Hematopoietic multipotent progenitor cell treated with erythropoietin and hydrocortisone succinate and interleukin-3 and kit ligand, for 17 days (in vitro differentiated cells): ENCODE results near the gene RNF135.
"Not testable (repeated sequence)": the region's sequence is repeated elsewhere in the genome, so short reads cannot be mapped to it uniquely, and the experiment has no call there.

Experiments
- DNase-seq: peaks from one replicate; pipeline ENCODE4 v3.0.0-alpha.2; 2015; ENCODE audit warnings: low spot score

Gene RNF135, protein sequence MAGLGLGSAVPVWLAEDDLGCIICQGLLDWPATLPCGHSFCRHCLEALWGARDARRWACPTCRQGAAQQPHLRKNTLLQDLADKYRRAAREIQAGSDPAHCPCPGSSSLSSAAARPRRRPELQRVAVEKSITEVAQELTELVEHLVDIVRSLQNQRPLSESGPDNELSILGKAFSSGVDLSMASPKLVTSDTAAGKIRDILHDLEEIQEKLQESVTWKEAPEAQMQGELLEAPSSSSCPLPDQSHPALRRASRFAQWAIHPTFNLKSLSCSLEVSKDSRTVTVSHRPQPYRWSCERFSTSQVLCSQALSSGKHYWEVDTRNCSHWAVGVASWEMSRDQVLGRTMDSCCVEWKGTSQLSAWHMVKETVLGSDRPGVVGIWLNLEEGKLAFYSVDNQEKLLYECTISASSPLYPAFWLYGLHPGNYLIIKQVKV

DNA sequence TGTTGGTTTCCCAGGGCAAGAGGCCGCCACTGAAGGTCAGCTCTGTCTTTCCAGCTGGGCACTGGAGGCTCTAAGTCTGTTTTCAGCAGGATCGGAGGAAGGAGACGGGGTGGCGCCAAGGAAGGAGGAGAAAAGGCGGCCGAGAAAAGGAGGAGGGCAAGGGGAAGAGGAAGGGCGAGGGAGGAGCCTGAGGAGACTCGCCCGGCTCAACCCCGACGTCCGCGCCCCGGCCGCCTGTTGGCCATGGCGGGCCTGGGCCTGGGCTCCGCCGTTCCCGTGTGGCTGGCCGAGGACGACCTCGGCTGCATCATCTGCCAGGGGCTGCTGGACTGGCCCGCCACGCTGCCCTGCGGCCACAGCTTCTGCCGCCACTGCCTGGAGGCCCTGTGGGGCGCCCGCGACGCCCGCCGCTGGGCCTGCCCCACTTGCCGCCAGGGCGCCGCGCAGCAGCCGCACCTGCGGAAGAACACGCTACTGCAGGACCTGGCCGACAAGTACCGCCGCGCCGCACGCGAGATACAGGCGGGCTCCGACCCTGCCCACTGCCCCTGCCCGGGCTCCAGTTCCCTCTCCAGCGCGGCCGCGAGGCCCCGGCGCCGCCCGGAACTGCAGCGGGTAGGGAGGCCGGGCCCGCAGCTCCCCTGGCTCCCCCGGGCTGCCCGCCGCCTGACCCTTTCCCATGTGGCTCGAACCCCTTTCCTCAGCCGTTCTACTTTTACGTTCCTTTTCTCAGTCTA is at the start of gene RNF135:
Gene RNF135, plus strand, starts transcription at position 209 of the 737 bp plus-strand sequence. Its CDS starts 35 bp downstream, at position 244.
- peak; percentile 33 for DNase-seq

- DNase-seq: no peak
Observed at GRCh38 chr17:30921544-30922196, 49.2 kb upstream of the RNF135 start, which contains the start of gene ADAP2. TSS of gene ADAP2 (plus strand) at chr17:30921945. CDS start at chr17:30922015, 70 bp downstream.

DNA sequence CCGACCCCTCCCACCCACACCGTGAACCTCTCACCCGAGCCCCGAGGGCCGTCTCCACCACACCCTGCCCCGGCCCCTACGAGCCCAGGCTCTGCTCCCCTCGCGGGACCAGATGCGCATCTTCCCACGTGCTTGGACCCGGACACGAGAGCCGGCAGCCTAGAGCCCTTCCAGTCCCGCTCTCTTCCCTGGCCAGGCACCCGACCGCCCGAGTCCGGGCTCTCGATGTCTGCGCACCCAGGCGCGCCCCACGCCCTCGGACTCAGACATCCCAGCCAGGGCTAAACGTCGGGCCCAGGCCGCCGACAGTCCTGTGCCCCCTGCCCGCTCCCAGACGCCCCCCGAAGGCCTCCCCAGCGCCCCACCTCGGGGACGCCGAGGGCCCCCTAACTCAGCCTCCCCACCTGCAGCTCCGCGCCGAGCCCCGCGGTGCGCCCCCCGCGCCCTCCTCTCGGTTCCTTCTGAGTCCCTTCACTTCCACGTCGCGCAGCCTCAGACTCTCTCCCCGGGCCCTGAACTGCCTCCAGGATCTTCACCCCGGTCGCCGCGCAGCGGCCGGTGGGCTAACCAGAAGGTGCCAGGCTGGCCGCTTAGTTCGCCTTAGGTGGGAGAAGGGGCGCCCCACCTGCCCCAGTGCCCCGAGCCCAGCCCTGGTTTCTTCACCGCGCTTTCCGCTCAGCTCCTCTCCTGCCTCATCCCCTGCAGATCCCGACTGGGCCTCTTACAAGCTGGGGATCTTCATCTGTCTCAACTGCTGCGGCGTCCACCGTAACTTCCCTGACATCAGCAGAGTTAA is 48.4 kb upstream of the RNF135 start:
- DNase-seq: no peak

- DNase-seq: no peak
Observed at GRCh38 chr17:30924341-30924740, 46.5 kb upstream of the RNF135 start.

GRCh38 chr17:30926516-30926915 is 44.3 kb upstream of the RNF135 start:
- no peak for DNase-seq

DNA sequence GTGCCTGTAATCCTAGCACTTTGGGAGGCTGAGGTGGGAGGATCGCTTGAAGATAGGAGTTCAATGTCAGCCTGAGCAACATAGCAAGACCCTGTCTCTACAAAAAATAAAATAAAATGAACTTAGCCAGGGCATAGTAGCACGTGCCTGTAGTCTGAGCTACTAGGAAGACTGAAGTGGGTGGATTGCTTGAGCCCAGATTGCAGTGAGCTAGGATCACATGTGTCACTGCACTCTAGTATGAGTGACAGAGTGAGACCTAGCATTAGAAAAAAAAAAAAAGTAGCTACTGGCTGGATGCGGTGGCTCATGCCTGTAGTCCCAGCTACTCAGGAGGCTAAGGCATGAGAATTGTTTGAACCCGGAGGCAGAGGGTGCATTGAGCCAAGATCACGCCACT is 43.1 kb upstream of the RNF135 start:
- no peak for DNase-seq

DNA sequence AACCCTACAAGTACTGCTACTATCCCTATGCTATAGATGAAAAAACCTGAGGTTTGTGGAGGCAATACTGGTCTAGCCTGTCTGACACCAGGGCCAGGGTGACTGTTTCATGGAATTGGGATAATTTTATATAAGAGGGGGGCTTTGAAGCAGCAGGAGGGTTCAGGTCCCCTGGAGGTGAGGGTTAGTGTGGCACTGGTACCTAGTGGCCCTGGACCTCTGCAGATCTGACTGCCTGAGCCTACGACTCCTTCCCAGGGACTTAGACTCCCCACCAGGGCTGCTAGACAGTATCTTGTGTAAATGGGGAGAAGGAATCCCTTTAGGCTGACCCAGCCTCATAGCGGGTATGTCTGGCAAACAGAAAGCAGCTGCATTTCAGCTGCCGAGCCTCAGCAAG is 42.3 kb upstream of the RNF135 start:
- no peak for DNase-seq

DNA sequence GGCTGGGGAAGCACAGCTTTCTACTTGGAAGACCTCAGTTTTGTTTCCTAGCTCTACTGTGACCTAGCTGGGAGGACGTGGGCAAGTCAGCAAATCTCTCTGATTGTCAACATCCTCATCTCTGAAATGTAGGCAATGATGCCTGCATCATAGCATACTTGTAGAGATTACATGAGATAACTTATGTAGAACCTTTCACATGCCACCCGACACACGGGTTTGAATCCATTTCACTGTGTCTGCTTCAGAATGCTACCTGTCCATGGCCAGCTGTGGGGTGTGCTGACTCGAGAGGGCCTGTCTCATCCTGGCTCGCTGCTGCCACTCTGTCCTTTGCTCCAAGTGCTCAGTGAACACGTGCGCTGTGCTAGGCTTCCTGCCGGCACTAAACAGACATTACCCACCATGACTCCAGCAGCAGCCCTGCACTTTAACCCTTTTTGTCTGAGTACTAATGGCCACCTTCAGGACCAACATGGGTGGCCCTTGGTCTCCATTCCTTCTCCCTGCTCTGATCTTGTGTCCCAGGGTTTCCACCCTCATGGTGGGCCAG is 41.7 kb upstream of the RNF135 start:
- no peak for DNase-seq

- DNase-seq: not testable (repeated sequence)
Observed at GRCh38 chr17:30929861-30930260, 41.0 kb upstream of the RNF135 start.

- DNase-seq: no peak
Observed at GRCh38 chr17:30930495-30930894, 40.3 kb upstream of the RNF135 start.

GRCh38 chr17:30931582-30931981 is 39.3 kb upstream of the RNF135 start:
- not testable (repeated sequence) for DNase-seq

DNA sequence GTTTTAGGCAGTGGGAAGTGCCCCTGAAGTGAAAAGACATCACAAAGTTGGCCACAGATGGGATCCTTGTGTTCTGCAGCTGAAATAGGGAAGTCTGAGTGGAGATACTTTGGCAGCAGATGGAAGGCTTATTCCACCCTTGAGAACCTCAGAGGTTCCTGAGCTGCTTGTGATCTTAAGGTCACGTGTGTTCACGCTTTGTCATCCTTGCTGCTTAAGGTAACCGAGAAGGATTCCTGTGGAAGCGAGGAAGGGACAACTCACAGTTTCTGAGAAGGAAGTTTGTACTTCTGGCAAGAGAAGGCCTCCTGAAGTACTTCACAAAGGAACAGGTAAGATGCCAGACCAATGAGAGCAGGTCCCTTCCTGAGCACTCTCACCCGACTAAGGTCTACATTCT is 36.9 kb upstream of the RNF135 start:
- DNase-seq: no peak

- no peak for DNase-seq
Observed at GRCh38 chr17:30939051-30939689, 31.7 kb upstream of the RNF135 start.

DNA sequence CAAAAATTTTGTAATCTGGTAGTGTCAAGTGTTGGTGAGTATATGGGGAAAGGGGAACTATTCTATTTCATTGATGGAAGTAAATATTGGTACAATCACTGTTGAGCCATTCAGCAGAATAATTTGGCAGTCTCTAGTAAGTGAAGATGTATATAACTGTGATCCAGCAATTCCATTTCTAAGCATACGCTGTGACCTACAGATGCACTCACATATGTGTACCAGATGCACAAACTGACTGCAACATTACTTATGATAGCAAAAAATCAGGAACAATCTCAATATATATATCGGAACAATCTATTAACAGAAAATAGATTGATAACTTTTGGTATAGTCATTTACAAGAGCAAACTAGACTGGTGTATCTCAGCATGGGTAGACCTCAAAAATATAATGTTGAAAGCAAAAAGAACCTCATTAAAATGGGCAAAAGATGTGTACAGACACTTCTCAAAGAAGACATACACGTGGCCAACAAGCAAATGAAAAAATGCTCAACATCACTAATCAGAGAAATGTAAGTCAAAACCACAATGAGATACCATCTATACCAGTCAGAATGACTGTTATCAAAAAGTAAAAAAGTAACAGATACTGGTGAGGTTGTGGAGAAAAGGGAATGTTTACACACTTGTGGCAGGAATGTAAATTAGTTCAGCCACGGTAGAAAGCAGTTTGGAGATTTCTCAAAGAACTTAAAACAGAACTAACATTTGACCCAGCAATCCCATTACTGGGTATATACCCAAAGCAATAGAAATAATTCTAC is 28.3 kb upstream of the RNF135 start:
- no peak for DNase-seq

- DNase-seq: no peak
Observed at GRCh38 chr17:30947796-30948195, 23.0 kb upstream of the RNF135 start.

- DNase-seq: no peak
Observed at GRCh38 chr17:30950189-30950588, 20.6 kb upstream of the RNF135 start.

DNA sequence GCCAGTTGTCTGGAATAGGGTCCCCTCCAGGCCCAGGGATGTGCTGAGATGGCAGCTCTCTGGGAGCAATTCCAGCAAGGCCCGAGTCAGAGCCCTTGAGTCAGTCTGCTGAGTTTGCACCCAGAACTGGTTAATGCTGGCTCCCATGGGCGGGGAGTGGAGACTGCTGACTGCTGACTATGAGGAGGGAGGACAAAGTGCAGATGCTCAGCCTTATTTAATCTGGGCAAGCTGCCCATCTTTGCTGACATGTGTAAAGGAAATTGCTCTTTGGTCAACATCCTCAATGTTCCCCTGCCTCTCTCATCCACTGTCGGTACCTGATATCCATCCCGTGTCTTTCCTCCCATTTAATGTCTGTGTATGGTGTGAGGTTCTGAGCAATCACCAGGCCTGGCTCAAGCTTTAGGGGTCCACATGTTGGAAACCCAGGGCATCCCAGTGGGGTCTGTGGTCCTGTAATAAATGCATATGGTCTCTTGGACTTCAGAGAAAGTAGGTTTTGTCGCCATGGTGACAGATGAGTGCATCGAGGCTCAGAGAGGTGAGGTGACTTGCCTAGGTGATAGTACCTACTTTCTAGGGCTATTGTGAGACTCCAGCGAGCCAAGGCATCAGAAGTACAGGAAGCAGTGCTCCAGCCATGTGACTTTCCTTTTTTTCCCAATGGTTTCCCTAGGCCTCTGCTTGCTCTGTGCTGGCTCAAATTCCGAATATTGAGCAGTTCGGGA is 20.0 kb upstream of the RNF135 start:
- no peak for DNase-seq

DNA sequence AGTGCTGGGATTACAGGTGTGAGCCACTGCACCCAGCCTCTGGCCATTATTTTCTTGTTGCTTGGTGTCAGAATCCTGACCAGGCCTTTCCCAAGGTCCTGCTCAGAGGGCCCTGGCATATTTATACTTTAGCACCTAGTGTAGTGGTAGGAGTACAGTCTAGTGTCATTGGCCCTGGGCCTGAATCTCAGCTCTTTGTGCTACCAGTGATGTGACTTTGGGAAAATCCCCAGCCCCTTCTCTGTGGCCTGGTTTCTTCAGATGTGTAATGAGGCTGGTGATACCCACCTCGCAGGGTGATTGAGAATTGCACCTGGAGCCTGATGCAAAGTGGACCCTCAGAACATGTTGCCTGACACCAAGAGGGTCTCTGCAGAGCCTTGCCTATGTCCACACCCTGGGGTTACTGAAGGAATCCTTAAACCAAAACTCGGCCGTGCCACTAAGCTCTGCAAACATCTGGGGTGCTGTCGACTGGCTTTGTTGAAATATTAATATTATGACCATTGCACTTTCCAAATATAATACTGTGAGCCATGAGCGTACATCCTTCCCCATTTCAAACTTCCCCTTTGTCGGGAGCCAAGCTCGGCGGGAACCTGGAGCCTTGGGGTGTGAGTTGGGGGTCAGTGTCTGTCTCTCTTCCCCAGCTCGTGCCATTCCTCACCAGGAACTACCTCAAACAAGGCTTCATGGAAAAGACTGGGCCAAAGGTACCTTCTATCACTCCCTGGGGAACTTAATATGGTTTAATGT is 18.0 kb upstream of the RNF135 start:
- DNase-seq: no peak
